GM12878 (cell line): ENCODE data around the gene CACNA1G. TPM values are rescaled to one million over a fixed set of nuclear protein-coding genes. Genes with fewer than 3 reads are reported as not detected.

Experiments used
- ATAC-seq: fragments of 200-7000 bp; cut with Tn5 transposase; 3 replicates; pipeline ENCODE4 v1.9.1; 2020; ENCODE audit warnings: mild to moderate bottlenecking, moderate library complexity
- BruUV-seq: library from RNA; stranded (reverse); fragments of 400-500 nt; replicated peaks from 2 replicates; lab custom pipeline; 2021; lab: Mats Ljungman, UMichigan
- CTCF ChIA-PET: fragments of 300-600 bp; sonication (Branson Sonifier 250); formaldehyde crosslinking; extraction: SDS; loops from one replicate; lab custom pipeline; 2021; ENCODE audit warnings: inconsistent platforms; lab: Yijun Ruan, JAX
- POLR2A ChIA-PET: fragments of 350-600 bp; formaldehyde crosslinking; extraction: SDS; loops from one replicate; lab custom pipeline; 2021; ENCODE audit warnings: inconsistent platforms; lab: Charles Lee
- RAD21 ChIA-PET: fragments of 300-600 bp; sonication (Branson Sonifier 250); formaldehyde crosslinking; loops from one replicate; lab custom pipeline; 2023; ENCODE audit warnings: antibody characterized with exemption; ENCODE audit not compliant: unreplicated experiment; lab: Charles Lee
- SMC1A ChIA-PET: fragments of 300-600 bp; sonication (Branson Sonifier 250); formaldehyde crosslinking; loops from one replicate; lab custom pipeline; 2023; ENCODE audit not compliant: unreplicated experiment, uncharacterized antibody; lab: Charles Lee
- DNase-seq: peaks from one replicate; pipeline ENCODE4 v3.0.0-alpha.2; 2011; ENCODE audit warnings: low read depth, low spot score
- FAIRE-seq: peaks from 3 replicates; lab custom pipeline; 2011; peaks lifted over from hg19 to GRCh38; lab: Jason Lieb, UNC
- H2AFZ ChIP-seq: 2 replicates; pipeline ENCODE4 v1.6.0; 2011; ENCODE audit warnings: low read depth, low read length, control low read depth; ENCODE audit not compliant: control insufficient read depth
- H3K27ac ChIP-seq: 2 replicates; pipeline ENCODE4 v1.5.1; 2011; ENCODE audit warnings: control low read depth; ENCODE audit not compliant: control insufficient read depth, insufficient read depth
- H3K27me3 ChIP-seq, 2 experiments: replicated peaks in 1 of 2; 2 replicates each; pipeline versions ENCODE4 v1.6.0 to v1.6.1; 2011; ENCODE audit warnings: low read length in 1 of 2; ENCODE audit not compliant: control insufficient read depth in 2 of 2, insufficient read depth in 2 of 2
- H3K36me3 ChIP-seq, 2 experiments: 2 replicates each; pipeline ENCODE4 v1.5.1; 2011; ENCODE audit warnings: low read length in 1 of 2; ENCODE audit not compliant: control insufficient read depth in 2 of 2, insufficient read depth in 2 of 2
- H3K4me1 ChIP-seq: 2 replicates; pipeline ENCODE4 v1.6.1; 2011; ENCODE audit warnings: mild to moderate bottlenecking, low read length, moderate library complexity, mixed read lengths; ENCODE audit not compliant: control insufficient read depth, insufficient read depth
- H3K4me2 ChIP-seq: 2 replicates; pipeline ENCODE4 v1.6.0; 2011; ENCODE audit warnings: control low read depth; ENCODE audit not compliant: control insufficient read depth, insufficient read depth
- H3K4me3 ChIP-seq: fragments of 200-600 bp; sonication (generic); 2 replicates; pipeline ENCODE4 v1.5.1; 2016
- H3K79me2 ChIP-seq: 2 replicates; pipeline ENCODE4 v1.6.0; 2011; ENCODE audit warnings: low read length; ENCODE audit not compliant: control insufficient read depth, insufficient read depth
- H3K9ac ChIP-seq: 2 replicates; pipeline ENCODE4 v1.8.0; 2011; ENCODE audit warnings: low read length, control low read depth, mixed read lengths; ENCODE audit not compliant: control insufficient read depth, insufficient read depth
- H3K9me3 ChIP-seq: replicated peaks from 3 replicates; pipeline ENCODE4 v1.5.1; 2011; ENCODE audit warnings: mild to moderate bottlenecking, low read length; ENCODE audit not compliant: control insufficient read depth, insufficient read depth
- H4K20me1 ChIP-seq: 2 replicates; pipeline ENCODE4 v1.6.0; 2011; ENCODE audit not compliant: control insufficient read depth, insufficient read depth
- E4F1 ChIP-seq: fragments of 450-650 bp; IDR thresholded peaks from 2 replicates; pipeline ENCODE4 v1.6.1; 2018; ENCODE audit warnings: borderline replicate concordance, mild to moderate bottlenecking; ENCODE audit not compliant: partially characterized antibody
- NFXL1 ChIP-seq: fragments of 450-650 bp; IDR thresholded peaks from 2 replicates; pipeline ENCODE4 v1.6.1; 2017; ENCODE audit warnings: antibody characterized with exemption, mild to moderate bottlenecking, borderline replicate concordance
- NKRF ChIP-seq: fragments of 450-650 bp; conservative IDR thresholded peaks from 2 replicates; pipeline ENCODE4 v1.6.1; 2017; ENCODE audit warnings: mild to moderate bottlenecking, moderate library complexity
- NR2C1 ChIP-seq: fragments of 450-650 bp; IDR thresholded peaks from 2 replicates; pipeline ENCODE4 v1.6.1; 2017; ENCODE audit warnings: antibody characterized with exemption, mild to moderate bottlenecking, moderate library complexity
- NR2C2 ChIP-seq: IDR thresholded peaks from 2 replicates; pipeline ENCODE4 v1.6.1; 2011; ENCODE audit warnings: borderline replicate concordance, low read depth; ENCODE audit not compliant: control insufficient read depth, insufficient read length
- RFX5 ChIP-seq: IDR thresholded peaks from 2 replicates; pipeline ENCODE4 v1.6.1; 2011; ENCODE audit warnings: low read depth, low read length, improper control_type of control experiment
- SP1 ChIP-seq: IDR thresholded peaks from one replicate; pipeline ENCODE4 v1.6.1; 2011; ENCODE audit warnings: low read depth, low read length
- ZBTB33 ChIP-seq: fragments of 450-650 bp; IDR thresholded peaks from 2 replicates; pipeline ENCODE4 v1.6.1; 2017; ENCODE audit warnings: mild to moderate bottlenecking
- ZNF274 ChIP-seq: IDR thresholded peaks from one replicate; pipeline ENCODE4 v1.8.0; 2011; ENCODE audit not compliant: insufficient read length, insufficient read depth
- ZNF622 ChIP-seq: fragments of 450-650 bp; IDR thresholded peaks from 2 replicates; pipeline ENCODE4 v1.6.1; 2017; ENCODE audit warnings: mild to moderate bottlenecking, inconsistent platforms
- WGBS: methylation state at CpG from one replicate; pipeline ENCODE4 v1.1.6; 2016; ENCODE audit warnings: low lambda C conversion rate; ENCODE audit not compliant: insufficient replicate concordance, insufficient coverage; ENCODE audit errors: missing lambda C conversion rate; 5-methylcytosine and 5-hydroxymethylcytosine counted together
- in situ Hi-C: fragments of 300-500 bp; cut with MboI; formaldehyde crosslinking; loops from 9 replicates; pipeline ENCODE4 v1.14.3; 2018; ENCODE audit warnings: mixed read lengths
- intact Hi-C: fragments of 100-400 bp; cut with micrococcal nuclease; formaldehyde crosslinking; loops from one replicate; pipeline ENCODE4 v1.14.2; 2022; ENCODE audit not compliant: unreplicated experiment
- polyA plus RNA-seq, 11 experiments: library from polyadenylated mRNA; depleted of rRNA in 4 of 11; unstranded in 6 of 11; stranded (reverse) in 5 of 11; fragments of >200 nt; fragmentation: Nextera tagmentation in 4 of 11; fragmentation: Illumina TruSeq in 1 of 11; extraction: Ambion mirVana in 4 of 11; extraction: Trizol in 1 of 11; gene quantifications; 1 replicate in 1 of 11; 2 replicates in 10 of 11; pipeline versions ENCODE4 v1.2.1 to v1.2.3, GENCODE V29; 2011 to 2016; ENCODE audit warnings: inconsistent platforms in 2 of 11, missing spikeins in 2 of 11, low read depth in 1 of 11
- total RNA-seq, 4 experiments: library from RNA; depleted of rRNA in 3 of 4; stranded (reverse); fragments of >200 nt in 3 of 4; fragmentation: Illumina TruSeq in 1 of 4; extraction: Trizol in 1 of 4; gene quantifications; 2 replicates each; pipeline versions ENCODE4 v1.2.1 to v1.2.3, GENCODE V29; 2013 to 2021

CACNA1G gene
- total and polyA plus RNA-seq, 10 of the 15 experiments (the other 5 are each of a cell fraction or from before 2014, with no cell fraction given), result 0.03 to 0.15 TPM; not detected in 8

- Histone ChIP-seq H3K27me3 (no peaks in the 10 kb centered on the region), H4K20me1 (no peaks in the 10 kb centered on the region), H3K4me1 (peaks cover 23% of the 10 kb centered on the region), H2AFZ (no peak overlapping the region), H3K79me2 (peaks cover 3% of the 10 kb centered on the region; the same call in 1 of the 2 replicates), H3K4me3 (no peak overlapping the region), H3K36me3 (no peaks in the 10 kb centered on the region), H3K4me2 (no peak overlapping the region), H3K9ac (no peak overlapping the region), H3K9me3 (no peaks in the 10 kb centered on the region), H3K27ac (no peak overlapping the region)
- no peak for FAIRE-seq
- no peak for DNase-seq
- in situ Hi-C loops (no loop called here), intact Hi-C loops (no loop called here)
- ChIA-PET SMC1A (no interaction called here), CTCF (interaction anchor here (5.2 kb wide), 1 partner anchor 12 kb away, joined by 25 read pairs; no protein-coding TSS in a partner anchor), RAD21 (no interaction called here), POLR2A (no interaction called here)
- no peak for TF ChIP-seq NFXL1
- TF ChIP-seq SP1, result no peak
- TF ChIP-seq ZBTB33, result no peak
- 70% methylated on average over 4 of the region's 4 CpGs for WGBS
- BruUV-seq, result no TSS peak
- ATAC-seq, result no peak
These were observed 47.0 kb upstream of the CACNA1G start for GRCh38 chr17:50513495-50513894.

- POLR2A ChIA-PET, result no interaction called here
- in situ Hi-C loops (no loop called here), intact Hi-C loops (no loop called here)
- no peaks in the 10 kb centered on the region for H3K79me2 ChIP-seq
- BruUV-seq, result no TSS peak
- no peaks in the 10 kb centered on the region for H3K27me3 ChIP-seq
- no peak overlapping the region for H3K4me2 ChIP-seq
- no peaks in the 10 kb centered on the region for H3K9me3 ChIP-seq
- CTCF ChIA-PET, result no interaction called here
- no peak overlapping the region for H3K9ac ChIP-seq
- no peak for FAIRE-seq
- no peak overlapping the region for H2AFZ ChIP-seq
- no peak for DNase-seq
- H3K36me3 ChIP-seq, result no peaks in the 10 kb centered on the region
- RAD21 ChIA-PET, result interaction anchor here (1.5 kb wide), 1 partner anchor 28 kb away, joined by 3 read pairs; no protein-coding TSS in a partner anchor
- H3K4me1 ChIP-seq, result peaks cover 17% of the 10 kb centered on the region
- WGBS, result 68% methylated on average over 3 of the region's 3 CpGs
- H3K4me3 ChIP-seq, result no peak overlapping the region
- H4K20me1 ChIP-seq, result no peaks in the 10 kb centered on the region
- SMC1A ChIA-PET, result no interaction called here
- no peak for ATAC-seq
- H3K27ac ChIP-seq, result no peak overlapping the region
- TF ChIP-seq ZNF622, result no peak
- TF ChIP-seq NR2C2, result no peak
- TF ChIP-seq NKRF, result no peak
- TF ChIP-seq E4F1, result no peak
- no peak for TF ChIP-seq NR2C1
- no peak for TF ChIP-seq RFX5
- TF ChIP-seq ZNF274, result no peak
These were observed 46.1 kb upstream of the CACNA1G start for GRCh38 chr17:50514388-50514787.
